ENCODE data around the gene QRICH1.

DNA sequence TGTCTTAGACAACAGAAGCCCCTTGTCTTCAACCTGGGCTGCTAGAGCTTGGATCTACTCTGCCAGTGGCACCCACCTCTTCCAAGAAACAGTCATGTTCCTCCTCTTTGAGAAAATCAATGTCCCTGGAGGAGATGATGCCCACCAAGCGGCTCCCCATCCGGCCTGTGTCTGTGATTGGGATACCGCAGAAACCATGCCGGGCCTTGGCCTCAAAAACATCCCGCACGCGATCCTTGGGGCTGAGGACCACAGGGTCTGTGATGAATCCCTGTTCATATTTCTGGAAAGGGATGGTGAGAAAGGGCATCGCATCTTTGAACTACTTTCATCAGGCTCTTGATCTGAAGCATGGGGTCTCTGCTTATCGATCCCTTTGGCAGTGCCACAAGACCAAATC, 66.2 kb downstream of the QRICH1 start:
- TF ChIP-seq, protein P1, sequence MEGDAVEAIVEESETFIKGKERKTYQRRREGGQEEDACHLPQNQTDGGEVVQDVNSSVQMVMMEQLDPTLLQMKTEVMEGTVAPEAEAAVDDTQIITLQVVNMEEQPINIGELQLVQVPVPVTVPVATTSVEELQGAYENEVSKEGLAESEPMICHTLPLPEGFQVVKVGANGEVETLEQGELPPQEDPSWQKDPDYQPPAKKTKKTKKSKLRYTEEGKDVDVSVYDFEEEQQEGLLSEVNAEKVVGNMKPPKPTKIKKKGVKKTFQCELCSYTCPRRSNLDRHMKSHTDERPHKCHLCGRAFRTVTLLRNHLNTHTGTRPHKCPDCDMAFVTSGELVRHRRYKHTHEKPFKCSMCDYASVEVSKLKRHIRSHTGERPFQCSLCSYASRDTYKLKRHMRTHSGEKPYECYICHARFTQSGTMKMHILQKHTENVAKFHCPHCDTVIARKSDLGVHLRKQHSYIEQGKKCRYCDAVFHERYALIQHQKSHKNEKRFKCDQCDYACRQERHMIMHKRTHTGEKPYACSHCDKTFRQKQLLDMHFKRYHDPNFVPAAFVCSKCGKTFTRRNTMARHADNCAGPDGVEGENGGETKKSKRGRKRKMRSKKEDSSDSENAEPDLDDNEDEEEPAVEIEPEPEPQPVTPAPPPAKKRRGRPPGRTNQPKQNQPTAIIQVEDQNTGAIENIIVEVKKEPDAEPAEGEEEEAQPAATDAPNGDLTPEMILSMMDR (IDR thresholded peaks at IDR 0.05): no peak
- no peak for TF ChIP-seq POLR2A (IDR thresholded peaks at IDR 0.05)

Measured in testis (tissue), 2 donors.